Amniotic epithelial cell (primary cell): Measurements from ENCODE around the gene PI4KB.
A peak's percentile ranks its signal among the peaks of the same experiment; 100 is the strongest.
"Not testable (repeated sequence)": the region's sequence is repeated elsewhere in the genome, so short reads cannot be mapped to it uniquely, and the experiment has no call there.

ENCODE experiments used
- DNase-seq: peaks from one replicate; pipeline ENCODE4 v3.0.0-alpha.2; 2010; ENCODE audit warnings: low read depth

Gene PI4KB

GRCh38 chr1:151281225-151281968, 45.8 kb downstream of the PI4KB start:
- DNase-seq = peak; percentile 96

- no peak for DNase-seq
These were observed 50.0 kb downstream of the PI4KB start for GRCh38 chr1:151277249-151277648.

- not testable (repeated sequence) for DNase-seq
These were observed 51.9 kb downstream of the PI4KB start for GRCh38 chr1:151275341-151275740.

- DNase-seq = no peak
These were observed 53.2 kb downstream of the PI4KB start for GRCh38 chr1:151273924-151274466.

- DNase-seq = no peak
These were observed 59.5 kb downstream of the PI4KB start for GRCh38 chr1:151267760-151268159.

GRCh38 chr1:151266821-151267220, 60.4 kb downstream of the PI4KB start:
- DNase-seq = no peak

- DNase-seq = no peak
These were observed 60.9 kb downstream of the PI4KB start for GRCh38 chr1:151266315-151266714.

GRCh38 chr1:151265446-151266236, 61.6 kb downstream of the PI4KB start:
- no peak for DNase-seq

GRCh38 chr1:151259351-151259750, 67.9 kb downstream of the PI4KB start:
- DNase-seq = no peak

GRCh38 chr1:151255381-151255780, 71.8 kb downstream of the PI4KB start:
- DNase-seq = no peak

- peak; percentile 96 for DNase-seq
These were observed 72.7 kb downstream of the PI4KB start, which contains the start of gene PSMD4 for GRCh38 chr1:151254217-151255213. Gene PSMD4, plus strand, starts transcription at chr1:151254734. Its CDS starts 49 bp downstream, at chr1:151254783.

- peak; percentile 84 for DNase-seq
These were observed 75.4 kb downstream of the PI4KB start for GRCh38 chr1:151251656-151252470.

GRCh38 chr1:151246786-151247185, 80.4 kb downstream of the PI4KB start:
- peak; percentile 26 for DNase-seq

- DNase-seq = no peak
These were observed 83.5 kb downstream of the PI4KB start for GRCh38 chr1:151243683-151244216.

- DNase-seq = peak; percentile 23
These were observed 84.8 kb downstream of the PI4KB start for GRCh38 chr1:151242442-151242841.
